NT2/D1 (cell line): Measurements from ENCODE around the gene GSPT1.
"Not testable (repeated sequence)": the region's sequence is repeated elsewhere in the genome, so short reads cannot be mapped to it uniquely, and the experiment has no call there.

Experiments
- SUZ12 ChIP-seq: IDR thresholded peaks from 2 replicates; pipeline ENCODE4 v1.6.1; 2011; ENCODE audit not compliant: insufficient read length, insufficient read depth; ENCODE audit errors: extremely low read depth
- YY1 ChIP-seq: IDR thresholded peaks from 2 replicates; pipeline ENCODE4 v1.6.1; 2011; ENCODE audit not compliant: insufficient read length, insufficient read depth
- ZNF274 ChIP-seq: IDR thresholded peaks from 2 replicates; pipeline ENCODE4 v1.6.1; 2011; ENCODE audit warnings: mild to moderate bottlenecking, low read depth, low read length

DNA sequence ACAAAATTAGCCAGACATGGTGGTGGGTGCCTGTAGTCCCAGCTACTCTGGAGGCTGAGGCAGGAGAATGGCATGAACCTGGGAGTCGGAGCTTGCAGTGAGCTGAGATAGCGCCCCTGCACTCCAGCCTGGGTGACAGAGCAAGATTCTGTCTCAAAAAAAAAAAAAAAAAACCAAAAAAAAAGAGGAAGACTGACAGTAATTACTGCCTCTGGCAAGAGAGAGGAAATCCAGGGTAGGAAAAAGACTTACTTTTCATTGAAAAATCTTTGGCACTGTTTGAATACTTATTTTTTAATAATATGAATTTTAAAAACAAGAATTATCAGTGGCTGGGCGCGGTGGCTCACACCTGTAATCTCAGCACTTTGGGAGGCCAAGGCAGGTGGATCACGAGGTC, 46.7 kb upstream of the GSPT1 start:
- TF ChIP-seq YY1, ZNF274, SUZ12: not testable (repeated sequence)
